22Rv1 (cell line): ENCODE data around the gene COL25A1.

ENCODE experiments used
- H3K27ac ChIP-seq: fragments of 450-650 bp; 2 replicates; pipeline ENCODE4 v1.5.1; 2017
- ZFX ChIP-seq: fragments of 450-650 bp; IDR thresholded peaks from 2 replicates; pipeline ENCODE4 v1.6.1; 2017; ENCODE audit warnings: antibody characterized with exemption, borderline replicate concordance
- TF ChIP-seq, protein P1 (sequence below): fragments of 450-650 bp; IDR thresholded peaks from 2 replicates; pipeline ENCODE4 v1.5.1; 2017; ENCODE audit warnings: mild to moderate bottlenecking

The COL25A1 gene

DNA sequence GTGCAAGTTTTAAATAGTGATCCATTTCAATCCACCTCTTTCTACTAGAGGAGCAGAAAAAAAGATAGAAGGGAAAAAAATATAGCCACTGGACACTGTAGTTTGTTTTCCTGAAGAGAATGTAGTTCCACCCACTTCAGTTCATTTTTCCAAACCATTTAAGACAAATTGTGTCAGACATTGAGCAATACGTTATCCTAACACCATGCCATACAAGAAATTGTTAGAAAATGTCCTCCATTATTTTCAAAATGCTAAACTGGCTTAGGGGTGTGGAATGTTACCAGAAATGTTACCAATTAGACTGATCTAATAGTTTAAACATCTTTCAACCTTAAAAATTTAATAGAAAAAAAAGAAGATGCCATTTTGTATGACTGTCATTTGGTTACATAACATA is 491.0 kb downstream of the COL25A1 start:
- TF ChIP-seq ZFX = no peak
- TF ChIP-seq, protein P1, sequence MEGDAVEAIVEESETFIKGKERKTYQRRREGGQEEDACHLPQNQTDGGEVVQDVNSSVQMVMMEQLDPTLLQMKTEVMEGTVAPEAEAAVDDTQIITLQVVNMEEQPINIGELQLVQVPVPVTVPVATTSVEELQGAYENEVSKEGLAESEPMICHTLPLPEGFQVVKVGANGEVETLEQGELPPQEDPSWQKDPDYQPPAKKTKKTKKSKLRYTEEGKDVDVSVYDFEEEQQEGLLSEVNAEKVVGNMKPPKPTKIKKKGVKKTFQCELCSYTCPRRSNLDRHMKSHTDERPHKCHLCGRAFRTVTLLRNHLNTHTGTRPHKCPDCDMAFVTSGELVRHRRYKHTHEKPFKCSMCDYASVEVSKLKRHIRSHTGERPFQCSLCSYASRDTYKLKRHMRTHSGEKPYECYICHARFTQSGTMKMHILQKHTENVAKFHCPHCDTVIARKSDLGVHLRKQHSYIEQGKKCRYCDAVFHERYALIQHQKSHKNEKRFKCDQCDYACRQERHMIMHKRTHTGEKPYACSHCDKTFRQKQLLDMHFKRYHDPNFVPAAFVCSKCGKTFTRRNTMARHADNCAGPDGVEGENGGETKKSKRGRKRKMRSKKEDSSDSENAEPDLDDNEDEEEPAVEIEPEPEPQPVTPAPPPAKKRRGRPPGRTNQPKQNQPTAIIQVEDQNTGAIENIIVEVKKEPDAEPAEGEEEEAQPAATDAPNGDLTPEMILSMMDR = no peak
- H3K27ac ChIP-seq = no peak overlapping the region

GRCh38 chr4:108810087-108810486 is 492.4 kb downstream of the COL25A1 start:
- no peak overlapping the region for H3K27ac ChIP-seq
- TF ChIP-seq ZFX = no peak
- TF ChIP-seq, protein P1 = no peak

GRCh38 chr4:108804648-108805273 is 497.7 kb downstream of the COL25A1 start:
- no peak overlapping the region for H3K27ac ChIP-seq
- TF ChIP-seq, protein P1 = no peak
- TF ChIP-seq ZFX = no peak

DNA sequence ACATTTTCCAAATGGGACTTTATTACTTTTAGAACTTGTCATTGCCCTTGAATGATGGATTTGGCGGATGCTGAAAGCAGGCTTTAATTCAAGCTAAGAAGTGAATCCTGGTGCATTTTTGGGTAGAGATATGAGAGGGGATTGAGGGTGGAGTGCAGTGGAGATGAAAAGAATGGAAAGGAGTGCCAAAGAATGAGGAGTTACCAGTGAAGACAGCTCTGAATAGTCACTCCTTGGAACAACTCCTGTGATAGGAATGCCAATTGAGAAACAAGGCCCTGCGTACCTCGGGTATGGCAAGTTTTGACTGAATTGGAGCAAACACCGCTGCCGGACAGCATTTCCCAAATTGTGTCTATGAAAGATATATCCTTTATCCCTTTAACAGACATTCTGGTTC is 503.2 kb downstream of the COL25A1 start:
- no peak overlapping the region for H3K27ac ChIP-seq
- TF ChIP-seq, protein P1 = no peak
- TF ChIP-seq ZFX = no peak

DNA sequence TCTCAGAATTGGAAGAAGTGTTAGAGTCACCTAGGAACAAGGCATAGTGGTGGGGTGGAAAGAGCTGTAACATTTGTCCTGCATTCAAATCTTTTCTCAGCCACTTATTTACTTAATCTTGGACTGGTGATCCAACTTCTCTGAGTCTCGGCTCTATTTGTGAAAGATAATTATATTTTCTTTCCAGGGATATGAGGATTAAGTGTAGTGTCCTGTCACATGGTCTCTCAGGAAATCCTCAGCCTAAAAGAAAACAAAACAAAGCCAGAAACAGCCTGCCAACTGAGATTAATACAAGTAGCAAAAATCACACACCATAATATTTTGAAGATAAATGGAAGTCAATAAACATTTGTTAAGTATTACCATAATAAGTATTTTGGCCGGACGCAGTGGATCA is 506.3 kb downstream of the COL25A1 start:
- TF ChIP-seq, protein P1 = no peak
- no peak for TF ChIP-seq ZFX
- H3K27ac ChIP-seq = no peak overlapping the region

DNA sequence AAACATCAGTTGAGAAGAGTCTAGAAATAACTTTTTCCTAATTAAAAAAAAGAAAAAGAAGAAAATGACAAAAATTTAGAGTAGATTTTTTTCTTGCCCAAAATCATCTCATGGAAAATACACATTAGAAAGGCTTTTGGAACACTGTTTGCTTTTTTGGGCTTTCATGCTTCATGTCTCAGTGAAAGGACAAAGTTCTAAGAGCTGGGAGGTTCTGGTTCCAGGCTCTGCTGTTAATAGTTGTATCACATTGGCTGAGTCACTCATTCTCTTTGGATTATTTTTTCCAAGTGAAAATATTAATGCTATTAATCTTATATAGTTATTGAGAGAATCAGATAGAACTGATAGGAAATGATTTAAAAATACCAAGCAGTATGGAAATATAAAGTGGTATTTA is 506.7 kb downstream of the COL25A1 start:
- TF ChIP-seq, protein P1 = no peak
- TF ChIP-seq ZFX = no peak
- no peak overlapping the region for H3K27ac ChIP-seq

GRCh38 chr4:108794136-108794535 is 508.3 kb downstream of the COL25A1 start:
- TF ChIP-seq, protein P1 = no peak
- no peak for TF ChIP-seq ZFX

More at GRCh38 chr4:108794136-108794535, 508.3 kb downstream of the COL25A1 start:
- no peak overlapping the region for H3K27ac ChIP-seq
